HG03439 (cell line): ENCODE data around the gene COX7A2.

Experiments
- ATAC-seq: cut with Tn5 transposase; IDR thresholded peaks from one replicate; pipeline ENCODE4 v1.9.1; 2021; ENCODE audit warnings: mild to moderate bottlenecking, moderate library complexity; ENCODE audit not compliant: unreplicated experiment

Gene COX7A2

DNA sequence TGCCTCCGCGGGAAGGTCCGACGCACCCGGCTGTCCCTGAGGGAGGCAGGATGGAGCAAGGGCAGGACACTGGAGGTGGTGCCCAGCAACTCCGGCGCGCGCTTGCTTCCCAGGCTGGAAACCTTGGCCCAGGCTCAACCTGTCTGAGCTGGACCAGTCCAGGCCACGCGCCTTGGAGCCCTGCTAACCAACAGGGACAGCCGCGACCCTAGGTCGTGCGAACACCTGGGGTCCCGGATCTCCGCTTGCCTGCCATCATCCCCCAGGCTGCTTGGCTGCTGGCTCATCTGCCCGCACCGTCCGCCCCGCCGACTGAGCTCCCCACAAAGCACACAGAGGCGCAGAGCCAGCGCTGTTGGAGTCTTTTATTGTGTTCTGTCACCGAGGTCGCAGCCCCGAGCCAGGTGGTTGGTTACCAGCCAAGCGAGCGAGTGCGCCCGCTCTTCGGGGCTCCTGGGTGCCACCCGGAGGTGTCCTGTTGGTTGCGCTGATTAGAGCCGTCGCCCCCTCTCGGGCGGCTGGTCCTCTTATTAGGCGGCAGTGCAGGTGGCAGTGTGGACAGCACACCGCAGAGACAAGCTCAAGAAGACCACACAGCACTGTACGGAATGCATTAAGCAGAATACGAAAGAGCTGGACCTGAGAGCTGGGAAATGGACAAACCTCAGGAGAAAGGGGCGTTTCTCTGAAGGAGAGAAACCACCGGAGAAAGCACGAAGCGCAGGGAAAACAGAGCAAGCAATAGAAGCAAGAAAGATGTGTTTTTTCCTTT, 41.5 kb downstream of the COX7A2 start:
- no peak for ATAC-seq

DNA sequence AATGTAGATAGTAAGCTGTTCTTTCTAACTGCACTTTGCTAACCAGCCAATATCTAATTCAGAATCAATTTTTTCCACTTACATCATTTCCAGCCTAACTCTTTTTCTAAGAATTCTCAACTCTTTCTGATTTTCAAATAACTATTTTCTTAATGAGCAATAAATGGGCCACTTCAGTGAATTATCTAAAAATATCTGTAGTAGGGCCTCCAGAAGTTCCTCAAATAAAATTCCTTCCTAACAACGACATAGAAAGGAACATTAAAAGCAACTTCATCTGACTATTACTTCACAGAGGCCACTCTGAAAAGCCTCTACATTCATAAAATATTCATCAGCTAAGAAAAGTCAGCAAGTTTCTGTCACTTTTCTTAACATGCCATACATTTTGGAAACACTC, 42.6 kb downstream of the COX7A2 start:
- no peak for ATAC-seq

DNA sequence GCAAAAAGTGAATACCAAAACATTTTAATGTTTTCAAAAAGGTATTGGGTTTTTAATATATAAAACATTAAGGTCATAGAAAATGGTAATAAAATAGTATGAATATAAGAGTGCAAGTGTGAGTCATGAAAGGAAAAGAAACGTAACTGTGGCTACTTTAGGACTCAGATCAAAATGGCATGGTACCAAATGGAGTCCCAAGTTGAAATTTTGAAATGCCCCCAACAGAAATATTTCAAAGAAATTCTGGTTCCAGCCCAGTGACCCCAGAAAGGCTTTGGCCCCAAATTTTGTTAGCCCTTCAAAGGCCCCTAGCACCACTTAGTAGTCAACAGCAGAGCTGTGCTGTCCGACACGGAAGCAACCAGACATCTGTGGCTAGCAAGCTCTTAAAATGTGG, 43.7 kb downstream of the COX7A2 start:
- ATAC-seq = no peak

DNA sequence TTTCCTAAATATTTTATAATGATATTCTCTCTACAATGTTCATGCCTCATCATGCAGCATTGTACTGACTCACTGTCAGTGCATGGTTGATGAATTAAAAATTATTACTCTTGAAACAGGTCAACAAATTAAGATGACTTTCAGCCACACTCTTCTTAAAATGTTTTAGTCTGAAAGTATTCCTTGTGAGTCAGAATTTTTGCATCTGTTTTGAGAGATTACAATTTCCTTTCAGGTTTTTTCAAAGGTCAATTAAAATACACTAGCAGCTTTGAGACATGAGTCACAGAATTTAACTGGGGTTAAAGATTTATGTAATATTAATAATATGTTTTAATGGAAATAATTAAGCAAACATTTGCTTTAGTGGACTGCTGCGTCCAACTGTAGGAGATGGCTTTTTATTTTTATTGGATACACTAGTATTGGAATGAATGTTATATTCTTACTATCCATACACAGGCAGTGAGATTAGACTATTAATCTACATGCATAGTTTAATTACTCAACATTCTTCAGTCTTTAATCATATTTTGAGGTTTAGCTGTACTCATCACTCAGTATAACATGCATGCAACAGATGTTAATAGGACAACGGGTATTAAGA, 47.4 kb downstream of the COX7A2 start:
- no peak for ATAC-seq

DNA sequence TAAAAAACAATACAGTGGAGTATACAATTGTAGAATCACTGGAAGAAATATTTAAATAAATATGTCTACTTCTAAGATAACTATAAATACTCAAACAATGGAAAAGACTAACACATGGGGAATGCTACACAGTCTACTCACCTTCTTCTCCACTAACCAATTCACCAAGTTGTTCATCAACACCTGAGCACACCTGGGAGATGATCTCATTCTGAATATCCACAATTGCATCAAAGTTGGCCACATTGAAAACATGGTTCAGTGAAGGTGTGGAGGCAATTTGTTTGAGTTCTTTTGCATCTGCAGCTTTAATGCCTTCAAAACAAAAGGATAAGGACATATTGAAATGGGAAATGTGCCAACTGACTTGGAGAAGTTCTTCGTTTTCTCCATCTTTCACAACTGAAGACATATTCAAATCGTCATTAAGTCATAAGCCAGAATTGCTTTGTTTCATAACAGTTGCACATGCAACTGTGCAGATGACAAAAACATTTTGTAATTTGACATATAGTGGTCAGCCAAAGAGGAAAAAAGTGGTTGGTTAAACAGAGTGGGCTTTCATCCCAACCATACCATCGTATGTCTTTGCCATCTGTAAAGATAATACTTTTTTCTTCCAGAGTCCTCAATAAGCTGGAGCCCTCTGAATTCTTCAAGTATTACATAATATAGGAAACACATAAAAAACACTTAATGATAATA, 55.2 kb downstream of the COX7A2 start:
- ATAC-seq = no peak
